ENCODE data around the gene LCMT1.

- TF ChIP-seq EZH2 (IDR thresholded peaks at IDR 0.05; ENCODE audit: low read length, unreplicated experiment): no peak
- TF ChIP-seq, protein P1, sequence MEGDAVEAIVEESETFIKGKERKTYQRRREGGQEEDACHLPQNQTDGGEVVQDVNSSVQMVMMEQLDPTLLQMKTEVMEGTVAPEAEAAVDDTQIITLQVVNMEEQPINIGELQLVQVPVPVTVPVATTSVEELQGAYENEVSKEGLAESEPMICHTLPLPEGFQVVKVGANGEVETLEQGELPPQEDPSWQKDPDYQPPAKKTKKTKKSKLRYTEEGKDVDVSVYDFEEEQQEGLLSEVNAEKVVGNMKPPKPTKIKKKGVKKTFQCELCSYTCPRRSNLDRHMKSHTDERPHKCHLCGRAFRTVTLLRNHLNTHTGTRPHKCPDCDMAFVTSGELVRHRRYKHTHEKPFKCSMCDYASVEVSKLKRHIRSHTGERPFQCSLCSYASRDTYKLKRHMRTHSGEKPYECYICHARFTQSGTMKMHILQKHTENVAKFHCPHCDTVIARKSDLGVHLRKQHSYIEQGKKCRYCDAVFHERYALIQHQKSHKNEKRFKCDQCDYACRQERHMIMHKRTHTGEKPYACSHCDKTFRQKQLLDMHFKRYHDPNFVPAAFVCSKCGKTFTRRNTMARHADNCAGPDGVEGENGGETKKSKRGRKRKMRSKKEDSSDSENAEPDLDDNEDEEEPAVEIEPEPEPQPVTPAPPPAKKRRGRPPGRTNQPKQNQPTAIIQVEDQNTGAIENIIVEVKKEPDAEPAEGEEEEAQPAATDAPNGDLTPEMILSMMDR (conservative IDR thresholded peaks at IDR 0.05; ENCODE audit: low read depth, low read length): no peak
- TF ChIP-seq EZH2phosphoT487 (IDR thresholded peaks at IDR 0.05; ENCODE audit: borderline replicate concordance, low read length): no peak
Observed at GRCh38 chr16:25177512-25177830, 65.9 kb downstream of the LCMT1 start.
